HT-29 (cell line): Measurements from ENCODE around the gene MCAM. TPM values are rescaled to one million over a fixed set of nuclear protein-coding genes. Genes with fewer than 3 reads are reported as not detected.
A peak's percentile ranks its signal among the peaks of the same experiment; 100 is the strongest.

Experiments used
- DNase-seq: peaks from one replicate; pipeline ENCODE4 v3.0.0-alpha.2; 2015; ENCODE audit warnings: low spot score
- total RNA-seq: library from RNA; depleted of rRNA; stranded (reverse); fragments of >200 nt; shearing (Covaris generic); gene quantifications from 2 replicates; pipeline ENCODE4 v1.2.3, GENCODE V29; 2014

The MCAM gene
- total RNA-seq, 1 experiment from 2014 or later, result 9.9 TPM

DNA sequence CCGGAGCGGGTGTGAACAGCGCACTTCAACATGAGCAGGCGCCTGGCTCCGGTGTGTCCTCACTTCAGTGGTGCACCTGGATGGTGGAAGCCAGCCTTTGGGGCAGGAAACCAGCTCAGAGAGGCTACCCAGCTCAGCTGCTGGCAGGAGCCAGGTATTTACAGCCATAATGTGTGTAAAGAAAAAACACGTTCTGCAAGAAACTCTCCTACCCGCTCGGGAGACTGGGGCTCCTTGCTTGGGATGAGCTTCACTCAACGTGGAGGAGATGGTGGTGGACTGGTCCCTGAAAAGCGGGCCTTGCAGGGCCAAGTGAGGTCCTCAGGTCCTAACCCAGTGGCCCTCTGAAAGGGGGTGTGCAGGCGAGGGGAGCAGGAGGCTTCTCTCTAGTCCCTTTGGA lies 7.5 kb downstream of the MCAM start:
- no peak for DNase-seq

DNA sequence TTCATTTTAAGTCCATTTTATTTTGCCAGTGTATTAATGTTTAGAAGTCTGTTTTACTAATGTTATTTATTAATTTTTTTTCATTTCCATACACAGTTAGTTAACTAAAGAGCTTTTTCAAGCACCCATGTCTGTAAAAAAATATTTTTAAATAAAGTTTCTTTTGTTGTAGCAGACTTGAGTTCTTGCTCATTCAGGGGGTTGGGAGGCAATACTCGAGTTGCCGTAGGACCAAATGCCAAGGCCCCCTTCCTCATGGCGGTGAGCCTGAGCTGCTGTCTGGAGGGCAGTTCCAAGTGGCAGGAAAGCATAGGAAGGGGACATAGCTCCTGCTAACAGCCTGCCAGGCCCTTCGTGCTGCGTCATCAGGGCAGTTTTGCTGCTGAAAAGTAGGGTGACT lies 9.0 kb downstream of the MCAM start:
- no peak for DNase-seq

DNA sequence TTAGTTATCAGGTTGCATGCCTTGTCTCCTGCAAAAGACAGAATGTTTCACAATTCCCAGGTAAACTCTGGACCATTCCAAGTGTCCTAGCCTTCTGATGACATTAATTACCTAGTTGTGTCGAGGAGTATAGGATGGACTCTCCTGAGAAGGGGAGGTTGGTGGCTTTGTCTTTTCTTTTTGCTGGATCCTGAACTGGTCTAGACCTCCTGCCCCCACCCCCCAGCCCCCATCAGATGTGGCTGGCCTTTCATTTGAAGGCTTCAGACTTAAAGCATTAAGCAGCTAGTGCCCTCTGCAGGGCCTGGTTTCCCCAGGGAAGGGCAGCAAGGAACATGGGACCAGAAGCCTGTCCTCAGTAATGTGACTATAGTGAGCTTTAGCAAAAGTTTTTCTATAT lies 9.7 kb downstream of the MCAM start:
- DNase-seq, result peak; percentile 9

DNA sequence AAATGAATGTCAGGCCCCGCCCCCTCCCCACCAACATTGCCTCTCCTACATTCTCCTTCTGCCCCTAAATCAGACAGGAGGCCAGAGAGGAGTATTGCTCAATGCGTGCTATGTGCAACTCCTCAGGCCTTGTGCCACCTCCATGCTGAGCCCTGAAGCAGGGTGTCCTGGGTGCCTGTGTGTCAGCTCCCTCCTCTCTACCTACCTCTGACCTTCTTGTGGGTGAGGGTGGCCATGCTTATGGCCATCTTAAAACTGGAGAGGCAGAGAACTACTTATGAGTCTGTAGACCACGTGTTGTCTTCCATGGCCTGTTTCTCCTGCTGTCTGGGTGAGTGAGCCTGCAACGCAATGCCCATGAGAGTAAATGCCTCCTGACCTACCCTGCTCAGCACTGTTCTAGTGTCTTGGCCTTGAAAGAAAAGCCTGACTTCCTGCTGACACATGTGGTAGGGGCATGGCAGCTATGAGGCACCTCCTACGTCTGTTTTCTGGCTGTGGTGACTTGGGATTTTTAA lies 10.5 kb downstream of the MCAM start:
- DNase-seq, result no peak

DNA sequence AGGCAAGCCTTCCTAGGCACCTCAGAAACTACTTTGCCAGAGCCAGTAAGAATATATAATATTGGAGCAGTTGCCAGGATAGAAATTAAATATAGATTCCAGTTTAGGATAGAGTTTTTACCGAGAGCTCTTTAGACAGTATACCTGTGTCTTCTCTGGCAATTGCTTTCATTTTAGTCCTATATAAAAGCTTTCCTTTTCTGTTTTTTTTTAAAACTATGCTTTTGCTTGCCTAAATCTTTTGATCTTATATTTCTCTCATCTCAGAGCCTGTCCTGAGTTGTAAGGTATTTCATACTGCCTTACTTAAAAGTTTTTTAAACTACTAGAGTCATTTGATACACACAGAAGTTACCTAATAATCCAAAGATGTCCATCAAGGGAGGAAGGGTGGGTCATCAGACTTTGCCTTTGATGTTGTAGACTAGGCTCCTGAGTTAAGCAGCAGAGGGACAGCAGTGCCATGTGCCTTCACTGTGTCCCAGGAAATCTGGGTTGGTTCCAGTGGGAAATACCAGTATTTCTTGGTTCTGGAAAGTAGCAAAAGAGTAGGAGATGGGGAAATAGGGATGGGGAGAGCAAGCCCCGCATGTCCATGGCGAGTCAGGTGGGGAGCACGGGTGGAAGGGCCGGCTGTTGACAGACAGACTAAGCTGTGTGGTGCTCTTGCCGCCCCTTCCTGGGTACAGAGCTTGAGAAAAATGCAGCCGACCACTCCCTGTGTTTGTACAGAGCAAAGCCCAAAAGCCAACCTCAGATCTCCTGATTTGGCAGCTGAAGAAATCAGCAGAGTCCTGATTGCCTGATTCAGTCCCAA lies 11.2 kb downstream of the MCAM start:
- no peak for DNase-seq

DNA sequence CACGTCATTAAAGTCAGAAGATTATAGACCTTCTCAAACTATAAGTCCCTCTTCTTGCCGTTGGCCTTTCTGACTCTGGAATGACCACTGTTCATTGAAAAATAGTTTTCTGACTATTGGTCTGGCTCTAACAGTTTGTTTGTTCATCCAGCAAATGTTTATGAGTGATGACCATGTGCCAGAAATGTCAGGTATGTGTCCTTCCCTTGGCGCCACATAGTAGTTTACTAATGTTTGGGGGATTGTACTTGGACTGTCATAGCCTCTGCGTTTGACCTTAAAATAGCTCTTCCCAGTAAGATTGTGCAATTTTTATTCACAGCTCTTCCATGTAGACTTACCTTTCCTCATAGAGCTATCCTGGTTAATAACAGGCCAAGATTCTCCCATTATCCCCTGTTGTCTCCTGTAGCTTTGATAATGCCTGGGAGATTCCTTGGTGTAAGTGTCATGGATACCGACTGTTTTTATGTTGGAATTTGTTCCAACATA lies 13.7 kb downstream of the MCAM start:
- DNase-seq, result no peak

DNA sequence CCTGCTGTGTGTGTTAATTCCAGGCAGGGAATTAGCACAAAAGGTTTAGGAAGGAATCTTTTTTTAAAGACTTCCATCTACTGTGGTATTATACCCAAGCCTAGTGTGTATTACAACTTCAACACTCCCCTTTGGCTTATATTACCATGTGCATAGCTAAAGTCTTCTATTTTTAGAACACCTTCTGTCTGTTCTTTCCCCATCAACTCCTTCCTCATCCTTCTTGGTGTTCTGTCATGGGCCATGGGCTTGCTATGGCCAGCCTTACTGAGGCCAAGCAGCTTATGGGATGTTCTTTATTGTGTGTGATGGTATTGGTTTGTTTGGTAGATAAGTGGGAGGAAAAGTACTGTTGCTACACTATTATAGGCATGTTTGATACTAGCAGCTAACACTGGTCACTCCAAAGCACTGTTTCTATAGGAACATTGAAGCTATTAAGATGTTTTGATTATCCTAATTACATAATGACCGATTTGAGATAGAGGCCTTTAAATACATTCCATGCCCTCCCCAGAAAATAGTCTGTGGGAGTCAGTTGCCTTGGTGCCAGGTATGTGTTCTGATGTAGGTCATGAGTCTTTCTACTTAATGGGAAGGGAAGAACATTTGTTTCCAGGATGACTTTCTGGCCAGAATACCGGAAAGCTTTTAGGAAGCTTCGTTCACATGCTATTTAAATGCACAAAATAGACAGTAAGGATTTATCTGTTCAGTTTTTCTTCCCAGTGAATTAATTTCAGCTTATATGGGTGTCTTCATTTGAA lies 16.5 kb downstream of the MCAM start:
- DNase-seq, result no peak

DNA sequence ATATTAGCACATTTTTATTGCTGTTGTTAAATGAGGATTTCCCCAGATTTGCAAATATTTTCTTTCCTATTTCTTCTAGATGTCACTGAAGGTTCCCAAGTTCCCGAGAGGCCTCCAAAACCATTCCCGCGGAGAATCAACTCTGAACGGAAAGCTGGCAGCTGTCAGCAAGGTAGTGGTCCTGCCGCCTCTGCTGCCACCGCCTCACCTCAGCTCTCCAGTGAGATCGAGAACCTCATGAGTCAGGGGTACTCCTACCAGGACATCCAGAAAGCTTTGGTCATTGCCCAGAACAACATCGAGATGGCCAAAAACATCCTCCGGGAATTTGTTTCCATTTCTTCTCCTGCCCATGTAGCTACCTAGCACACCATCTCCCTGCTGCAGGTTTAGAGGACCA lies 17.5 kb downstream of the MCAM start:
- no peak for DNase-seq

DNA sequence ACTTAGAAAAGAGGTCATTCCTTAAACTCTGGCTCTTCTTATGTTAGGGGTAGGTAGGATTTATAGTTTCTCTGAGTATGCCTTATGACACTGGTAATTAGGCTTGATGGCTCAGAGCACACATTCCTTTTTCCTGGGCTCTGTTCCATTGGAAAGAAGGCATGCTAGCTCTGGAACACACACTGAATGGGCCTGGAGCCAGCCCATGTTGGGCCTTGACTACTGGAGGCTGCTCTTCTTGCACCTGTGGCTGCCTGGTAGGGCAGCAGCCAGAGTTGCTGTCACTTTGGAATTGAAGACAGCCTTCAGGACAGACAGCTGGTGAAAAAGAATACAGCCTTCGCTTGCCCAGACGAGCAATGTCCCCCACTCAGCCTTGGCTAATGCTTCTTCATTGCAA lies 18.2 kb downstream of the MCAM start:
- no peak for DNase-seq

DNA sequence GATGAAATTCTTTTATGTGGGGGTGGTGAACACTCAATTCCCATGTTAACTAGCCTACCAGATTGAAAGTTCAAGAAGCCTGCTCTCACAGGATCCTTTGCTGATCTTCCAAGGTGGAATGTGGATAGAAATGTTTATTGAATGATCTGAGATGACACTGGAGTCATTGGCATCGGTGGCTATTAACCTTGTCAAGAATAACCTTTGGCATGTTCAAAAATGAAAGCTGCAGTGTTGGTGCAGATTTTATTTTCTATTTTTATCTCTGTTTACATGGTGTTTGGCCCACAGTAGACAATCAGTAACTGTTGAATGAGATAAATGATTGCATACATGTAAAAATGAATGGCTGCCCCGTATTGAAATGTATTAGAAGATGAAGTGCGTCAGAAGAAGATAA lies 19.0 kb downstream of the MCAM start:
- DNase-seq, result no peak

DNA sequence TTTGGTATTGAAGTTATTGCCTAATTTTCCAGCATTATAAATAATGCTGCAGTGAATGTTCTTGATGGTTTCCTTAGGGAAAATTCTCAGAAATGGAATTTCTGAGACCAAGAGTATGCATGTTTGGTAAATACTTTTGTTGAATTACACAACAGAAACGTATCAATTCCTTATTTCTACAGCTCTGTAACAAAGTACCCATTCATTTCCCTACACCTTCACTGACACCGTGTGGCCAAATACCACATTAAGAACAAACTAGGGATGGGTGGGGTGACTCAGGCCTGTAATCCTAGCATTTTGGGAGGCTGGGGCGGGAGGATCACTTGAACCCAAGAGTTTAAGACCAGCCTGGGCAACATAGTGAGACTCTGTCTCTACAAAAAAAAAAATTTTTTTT lies 21.8 kb downstream of the MCAM start:
- DNase-seq, result no peak

DNA sequence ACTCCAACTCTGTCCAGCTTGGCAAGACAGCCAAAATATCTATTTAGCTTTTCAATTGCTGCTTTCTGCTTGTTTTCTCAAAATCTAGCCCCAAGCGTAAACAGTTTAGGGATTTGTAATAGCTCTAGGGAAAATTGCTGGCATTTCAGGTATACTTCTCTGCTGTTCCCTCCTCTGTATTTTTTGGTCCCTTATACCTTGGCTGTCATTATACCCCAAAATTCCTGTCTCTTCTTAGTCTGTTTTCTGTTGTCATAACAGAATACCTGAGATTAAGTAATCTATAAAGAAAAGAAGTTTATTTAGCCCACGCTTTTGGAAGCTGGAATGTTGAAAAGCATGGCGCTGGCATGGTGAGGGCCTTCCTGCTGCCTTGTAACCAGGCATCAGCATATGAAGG lies 23.5 kb downstream of the MCAM start:
- DNase-seq, result no peak

DNA sequence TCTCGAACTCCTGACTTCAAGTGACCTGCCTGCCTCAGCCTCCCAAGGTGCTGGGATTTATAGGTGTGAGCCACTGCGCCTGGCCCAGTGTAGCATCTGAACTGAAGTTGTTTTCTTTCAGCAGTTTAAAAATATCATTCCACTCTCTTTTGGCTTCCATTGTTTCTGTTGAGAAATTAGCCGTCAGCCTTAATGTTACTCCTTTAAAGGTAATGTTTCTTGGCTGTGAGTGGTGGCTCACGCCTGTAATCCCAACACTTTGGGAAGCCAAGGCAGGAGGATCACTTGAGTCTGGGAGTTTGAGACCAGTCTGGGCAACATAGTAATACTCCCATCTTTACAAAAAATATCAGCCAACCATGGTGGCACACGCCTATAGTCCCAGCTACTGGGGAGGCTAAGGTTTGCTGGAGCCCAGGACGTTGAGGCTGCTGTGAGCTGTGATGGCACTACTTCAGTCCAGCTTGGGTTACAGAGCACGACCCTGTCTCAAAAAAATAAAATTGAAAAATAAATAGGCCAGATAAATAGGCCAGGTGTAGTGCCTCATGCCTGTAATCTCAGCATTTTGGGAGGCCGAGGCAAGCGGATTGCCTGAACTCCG lies 25.9 kb downstream of the MCAM start:
- DNase-seq, result no peak

DNA sequence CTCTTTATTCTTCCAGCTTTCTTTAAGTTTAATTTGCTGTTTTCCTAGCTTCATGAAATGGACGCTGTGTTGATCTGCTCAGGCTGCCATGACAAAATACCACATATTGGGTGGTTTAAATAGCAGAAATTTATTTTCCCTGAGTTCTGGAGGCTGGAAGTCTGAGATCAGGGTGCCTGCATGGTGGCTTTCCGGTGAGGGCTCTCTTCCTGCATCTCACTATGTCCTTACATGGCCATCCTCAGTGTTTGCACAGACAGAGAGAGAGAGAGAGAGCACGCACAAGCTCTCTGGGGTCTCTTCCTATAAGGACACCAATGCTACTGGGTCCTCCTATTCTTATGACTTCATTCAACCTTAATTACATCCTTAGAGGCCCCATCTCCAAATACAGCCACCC lies 28.7 kb downstream of the MCAM start:
- DNase-seq, result no peak

DNA sequence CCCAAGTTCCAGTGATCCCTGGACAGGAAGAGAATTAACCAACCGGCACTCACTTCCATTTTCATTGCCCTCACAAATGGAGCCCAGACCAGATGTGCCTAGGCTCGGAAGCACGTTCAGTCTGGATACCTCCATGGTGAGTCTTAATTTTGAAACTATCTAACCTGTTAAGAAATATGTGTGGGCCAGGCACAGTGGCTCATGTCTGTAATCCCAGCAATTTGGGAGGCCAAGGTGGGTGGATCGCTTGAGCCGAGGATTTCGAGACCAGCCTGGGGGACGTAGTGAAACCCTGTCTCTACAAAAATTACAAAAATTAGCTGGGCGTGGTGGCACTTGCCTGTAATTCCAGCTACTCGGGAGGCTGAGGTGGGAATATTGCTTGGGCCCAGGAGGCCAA lies 31.5 kb downstream of the MCAM start:
- no peak for DNase-seq

DNA sequence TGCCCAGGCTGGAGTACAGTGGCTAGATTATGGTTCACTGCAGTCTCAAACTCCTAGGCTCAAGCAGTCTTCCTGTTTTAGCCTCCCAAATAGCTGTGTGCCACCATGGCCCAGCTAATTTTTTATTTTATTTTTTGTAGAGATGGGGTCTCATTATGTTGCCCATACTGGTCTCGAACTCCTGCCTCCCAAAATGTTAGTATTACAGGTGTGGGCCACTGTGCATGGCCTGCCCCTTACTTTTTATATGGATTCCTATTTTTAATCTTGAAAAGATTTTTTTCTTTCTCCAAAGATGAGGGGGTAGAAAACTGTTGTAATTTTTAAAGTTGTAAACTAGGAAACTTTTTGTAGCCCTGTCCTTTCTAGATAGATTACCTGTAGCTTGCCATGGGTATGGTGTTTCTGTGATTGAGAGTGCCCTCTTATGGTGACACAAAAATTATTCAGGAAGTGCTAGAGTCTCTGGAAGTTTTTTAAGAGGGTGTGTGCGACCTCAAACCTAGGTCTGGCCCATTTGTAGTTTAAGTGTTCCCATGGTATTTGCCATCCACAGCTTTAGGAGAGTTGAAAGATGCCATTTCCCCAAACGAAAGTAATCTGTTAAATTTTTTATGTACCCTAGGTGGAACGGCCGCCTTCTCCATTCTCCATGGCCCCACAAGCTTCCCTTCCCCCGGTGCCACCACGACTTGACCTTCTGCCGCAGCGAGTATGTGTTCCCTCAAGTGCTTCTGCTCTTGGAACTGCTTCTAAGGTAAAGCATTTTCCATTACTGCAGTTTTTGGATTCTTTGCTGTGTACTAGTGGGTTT lies 32.4 kb downstream of the MCAM start:
- peak; percentile 67 for DNase-seq

DNA sequence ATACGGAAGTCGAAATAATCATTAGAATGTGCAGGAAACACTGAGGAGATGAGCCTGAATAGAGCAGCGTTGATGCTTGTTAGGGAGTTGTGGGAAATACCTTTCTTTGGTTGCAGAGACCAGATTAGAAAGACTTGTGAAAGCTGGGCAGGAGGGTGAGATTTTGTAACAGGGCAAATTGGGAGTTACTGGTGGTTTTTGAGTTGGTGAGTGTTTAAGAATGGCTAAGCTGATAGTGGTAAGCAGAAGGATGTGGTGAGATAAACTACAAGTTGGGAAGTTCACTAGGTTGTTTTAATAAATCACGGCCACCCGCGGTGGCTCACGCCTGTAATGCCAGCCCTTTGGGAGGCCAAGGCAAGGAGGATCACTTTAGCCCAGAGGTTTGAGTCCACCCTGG lies 34.4 kb downstream of the MCAM start:
- DNase-seq, result no peak

DNA sequence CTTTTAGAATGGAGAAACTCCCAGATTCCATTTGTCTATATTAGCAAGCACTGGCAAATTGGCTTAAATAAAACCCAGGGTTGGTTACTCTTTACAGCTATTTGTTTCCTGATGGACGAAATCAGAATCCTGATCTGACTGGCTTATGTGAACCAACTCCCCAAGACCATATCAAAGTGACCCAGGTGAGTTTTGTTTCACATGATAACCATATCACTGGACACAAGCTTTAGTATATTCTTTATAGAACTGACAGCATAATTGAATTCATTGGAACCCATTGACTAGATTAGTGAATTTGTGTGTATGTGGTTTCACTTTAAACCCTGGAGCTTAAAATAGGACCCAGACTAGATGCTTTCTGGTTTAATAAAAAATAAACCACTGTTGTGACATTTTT lies 39.3 kb downstream of the MCAM start:
- DNase-seq, result no peak

DNA sequence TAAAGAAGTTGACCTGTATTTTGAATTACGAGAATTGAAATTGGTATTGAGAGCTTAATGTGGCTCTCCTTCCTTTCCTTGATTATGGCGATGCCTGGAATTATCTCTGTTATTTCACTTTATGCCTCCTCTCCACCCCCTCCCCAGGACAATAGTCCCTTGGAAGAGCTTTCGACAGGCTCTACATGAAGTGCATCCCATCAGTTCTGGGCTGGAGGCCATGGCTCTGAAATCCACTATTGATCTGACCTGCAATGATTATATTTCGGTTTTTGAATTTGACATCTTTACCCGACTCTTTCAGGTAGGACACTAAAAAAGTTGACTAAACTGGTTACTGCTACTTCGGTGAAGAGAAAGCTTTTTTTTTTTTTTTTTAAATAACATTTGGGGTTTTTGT lies 43.2 kb downstream of the MCAM start:
- DNase-seq, result no peak

DNA sequence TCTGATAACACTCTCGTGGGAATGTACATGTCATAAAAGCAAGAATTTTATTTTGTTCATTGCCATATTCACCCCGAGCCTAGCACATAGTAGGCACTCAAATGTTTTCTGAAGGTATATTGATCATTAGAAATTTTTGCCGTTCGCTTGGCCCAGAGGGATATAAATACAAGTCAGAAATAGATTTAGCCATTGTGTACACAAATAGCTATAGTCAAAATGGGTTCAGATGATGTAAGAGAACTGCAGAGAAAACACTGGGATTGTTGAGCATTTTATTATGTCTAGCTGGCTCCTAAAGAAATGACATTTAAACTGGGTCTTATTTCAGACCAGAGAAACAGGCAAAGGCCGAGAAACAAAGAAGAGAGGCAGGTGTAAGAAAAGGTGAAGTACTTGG lies 49.3 kb downstream of the MCAM start:
- DNase-seq, result no peak

DNA sequence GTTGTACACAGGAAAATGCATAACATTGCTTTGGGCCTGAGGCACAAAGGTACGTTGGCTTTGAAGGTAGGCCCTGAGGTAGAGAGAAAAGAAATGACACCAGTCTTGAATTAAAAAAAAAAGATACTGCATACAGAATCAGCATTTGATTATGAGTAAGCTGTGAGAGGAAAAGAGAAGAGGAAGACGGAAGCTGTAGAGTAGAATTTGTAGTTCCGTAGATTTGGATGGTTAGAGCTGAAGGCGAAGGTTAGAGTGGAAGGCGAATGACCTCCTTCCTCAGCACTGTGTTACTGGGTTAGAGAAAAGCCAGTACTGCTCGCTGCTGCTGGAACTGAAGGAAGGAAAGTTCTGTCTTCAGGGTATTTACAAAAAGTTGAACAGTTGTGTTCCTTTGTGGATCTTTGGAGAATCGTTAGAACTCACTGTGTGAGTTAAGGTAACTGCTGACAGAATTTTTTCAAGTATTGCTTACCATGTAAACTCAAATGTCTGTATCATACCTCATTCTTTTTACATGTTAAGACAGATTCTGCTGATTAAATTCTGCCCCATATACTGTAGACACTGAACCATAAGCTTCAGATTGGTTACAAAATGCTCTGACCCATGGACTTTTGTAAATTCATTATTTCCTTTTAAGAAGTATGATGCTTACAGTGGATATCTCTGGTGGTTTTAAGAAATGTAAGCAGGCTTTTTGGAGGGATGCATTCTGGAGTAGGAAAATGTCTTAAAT lies 50.2 kb downstream of the MCAM start:
- no peak for DNase-seq
